Ascending aorta (tissue), 2 donors: ENCODE results near the gene CFAP45. TPM values are rescaled to one million over a fixed set of nuclear protein-coding genes. Genes with fewer than 3 reads are reported as not detected.

Experiments
- DNase-seq, 2 donors: peaks; one replicate each; pipeline ENCODE4 v3.0.0-alpha.2; 2019; ENCODE audit warnings: low spot score in 2 of 2
- H3K27ac ChIP-seq, 2 donors: fragments of 200-600 bp; sonication (generic); one replicate each; pipeline ENCODE4 v1.5.1; 2016 to 2017; ENCODE audit warnings: mild to moderate bottlenecking in 1 of 2
- H3K27me3 ChIP-seq: fragments of 200-600 bp; sonication (generic); one replicate; pipeline ENCODE4 v1.5.1; 2017
- H3K36me3 ChIP-seq, 2 donors: fragments of 200-600 bp; sonication (generic); one replicate each; pipeline ENCODE4 v1.5.1; 2016
- H3K4me1 ChIP-seq, 2 donors: fragments of 200-600 bp; sonication (generic); one replicate each; pipeline ENCODE4 v1.5.1; 2016 to 2017; ENCODE audit warnings: mild to moderate bottlenecking in 1 of 2
- H3K4me3 ChIP-seq, 2 donors: fragments of 200-600 bp; sonication (generic); one replicate each; pipeline ENCODE4 v1.5.1; 2016 to 2017; ENCODE audit warnings: mild to moderate bottlenecking in 1 of 2
- H3K9me3 ChIP-seq, 2 donors: fragments of 200-600 bp; sonication (generic); one replicate each; pipeline ENCODE4 v1.5.1; 2016
- intact Hi-C: fragments of 100-400 bp; cut with DNase I; formaldehyde crosslinking; loops from one replicate; pipeline ENCODE4 v1.15.1; 2023
- total RNA-seq: library from RNA; depleted of rRNA; stranded (reverse); fragments of >200 nt; gene quantifications from one replicate; pipeline ENCODE4 v1.1.0, GENCODE V29; 2016
- TF ChIP-seq, protein P1 (sequence below), 3 experiments: fragments of 200-600 bp in 2 of 3; fragments of 450-650 bp in 1 of 3; sonication (generic) in 2 of 3; IDR thresholded peaks; one replicate each; pipeline ENCODE4 v1.5.1; 2016 to 2019; ENCODE audit warnings: antibody characterized with exemption in 3 of 3, mild to moderate bottlenecking in 1 of 3, moderate library complexity in 1 of 3

CFAP45 gene
- total RNA-seq, 1 donor from 2014 or later, result not detected

DNA sequence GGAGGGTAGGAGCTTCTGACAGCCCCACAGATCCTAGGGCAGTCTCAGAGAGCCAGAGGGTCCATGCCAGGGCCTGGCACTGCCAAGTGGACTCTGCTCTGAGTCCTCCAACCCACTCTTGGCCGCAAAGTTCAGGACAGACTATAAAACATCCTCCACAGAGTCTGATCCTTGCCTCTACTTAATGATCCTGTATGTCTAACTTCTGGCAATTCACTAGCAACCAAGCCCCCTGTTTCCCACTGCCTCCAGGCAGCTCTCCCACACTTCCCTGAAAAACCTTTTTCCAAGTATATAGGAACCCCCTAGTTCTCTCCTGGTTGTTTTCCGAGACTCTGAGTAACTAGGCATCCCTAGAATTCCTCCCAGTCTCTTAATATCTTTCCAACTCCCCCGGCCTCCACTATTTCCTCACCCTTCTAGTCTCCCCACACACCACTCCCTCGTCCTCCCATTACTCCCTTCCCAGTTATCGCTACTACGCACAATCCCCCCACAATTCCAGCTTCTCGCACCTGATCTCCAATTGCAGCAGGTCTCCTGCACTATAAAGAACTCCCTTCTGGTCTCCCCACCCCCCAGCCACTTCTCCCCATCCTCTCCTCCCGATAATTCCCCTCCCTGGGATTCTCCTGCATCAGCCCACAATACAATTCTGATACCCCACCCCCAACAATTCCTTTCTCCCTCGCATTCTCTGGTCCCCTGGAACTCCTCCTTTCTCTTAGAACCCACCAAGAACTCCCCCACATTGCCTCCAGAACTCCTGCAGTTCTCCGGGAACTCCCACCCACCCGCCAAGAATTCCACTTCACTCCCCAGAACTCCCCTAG is 44.9 kb upstream of the CFAP45 start:
- no peak for DNase-seq
- H3K9me3 ChIP-seq, result no peaks in the 10 kb centered on the region
- H3K27ac ChIP-seq, result no peak overlapping the region
- H3K4me3 ChIP-seq, result peak overlapping the region; percentile 51 to 58
- no peaks in the 10 kb centered on the region for H3K36me3 ChIP-seq
- TF ChIP-seq, protein P1, sequence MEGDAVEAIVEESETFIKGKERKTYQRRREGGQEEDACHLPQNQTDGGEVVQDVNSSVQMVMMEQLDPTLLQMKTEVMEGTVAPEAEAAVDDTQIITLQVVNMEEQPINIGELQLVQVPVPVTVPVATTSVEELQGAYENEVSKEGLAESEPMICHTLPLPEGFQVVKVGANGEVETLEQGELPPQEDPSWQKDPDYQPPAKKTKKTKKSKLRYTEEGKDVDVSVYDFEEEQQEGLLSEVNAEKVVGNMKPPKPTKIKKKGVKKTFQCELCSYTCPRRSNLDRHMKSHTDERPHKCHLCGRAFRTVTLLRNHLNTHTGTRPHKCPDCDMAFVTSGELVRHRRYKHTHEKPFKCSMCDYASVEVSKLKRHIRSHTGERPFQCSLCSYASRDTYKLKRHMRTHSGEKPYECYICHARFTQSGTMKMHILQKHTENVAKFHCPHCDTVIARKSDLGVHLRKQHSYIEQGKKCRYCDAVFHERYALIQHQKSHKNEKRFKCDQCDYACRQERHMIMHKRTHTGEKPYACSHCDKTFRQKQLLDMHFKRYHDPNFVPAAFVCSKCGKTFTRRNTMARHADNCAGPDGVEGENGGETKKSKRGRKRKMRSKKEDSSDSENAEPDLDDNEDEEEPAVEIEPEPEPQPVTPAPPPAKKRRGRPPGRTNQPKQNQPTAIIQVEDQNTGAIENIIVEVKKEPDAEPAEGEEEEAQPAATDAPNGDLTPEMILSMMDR (IDR thresholded peaks at IDR 0.05), result no peak
- no peaks in the 10 kb centered on the region for H3K27me3 ChIP-seq
- intact Hi-C loops, result loop anchor here (2.0 to 5.0 kb wide), 2 partner anchors 148 to 164 kb away; partner anchors contain the start of gene DUSP23
- peaks cover 0 to 11% of the 10 kb centered on the region in 2 donors for H3K4me1 ChIP-seq

DNA sequence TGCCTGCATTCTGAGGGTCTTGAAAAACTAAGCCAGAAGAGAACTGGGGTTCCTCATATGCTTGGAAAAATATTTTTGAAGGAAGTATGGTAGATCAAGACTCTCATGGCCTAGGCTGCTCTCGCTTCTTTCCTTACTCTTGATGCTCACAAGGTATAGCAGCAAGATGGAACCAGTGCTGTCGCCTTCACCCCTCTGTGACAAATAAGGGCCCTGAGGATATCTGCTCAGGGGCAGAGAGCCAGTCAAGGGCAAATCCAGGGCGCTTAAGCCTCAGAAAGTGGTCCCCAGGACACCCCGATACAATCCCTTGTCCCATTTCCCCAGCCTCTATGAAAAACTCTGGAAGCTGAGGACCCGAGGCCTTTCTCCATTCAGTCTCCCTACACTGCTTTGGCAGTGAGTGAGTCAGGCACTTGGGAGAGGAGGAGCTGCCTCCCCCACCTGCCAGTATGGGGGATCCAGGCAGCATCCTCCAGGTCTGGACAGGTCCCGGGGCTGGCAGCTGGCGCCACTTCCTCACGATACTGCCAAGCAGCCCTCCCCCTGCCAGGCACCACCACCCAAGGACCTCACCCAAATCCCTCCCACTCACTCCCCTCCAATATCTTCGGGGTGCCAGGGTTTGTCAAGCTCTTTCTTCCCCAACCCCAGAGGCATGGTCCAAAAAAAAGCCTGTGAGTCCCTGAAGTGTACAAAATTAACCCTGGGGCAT is 44.1 kb upstream of the CFAP45 start:
- intact Hi-C loops, result loop anchor here (2.0 kb wide), 1 partner anchor 163 kb away; the partner anchor contains the start of gene DUSP23
- DNase-seq, result peak in 1 of 2 donors; percentile 27
- Histone ChIP-seq H3K4me1 (peaks cover 0 to 11% of the 10 kb centered on the region in 2 donors), H3K36me3 (no peaks in the 10 kb centered on the region), H3K27ac (no peak overlapping the region), H3K4me3 (no peak overlapping the region), H3K27me3 (no peaks in the 10 kb centered on the region), H3K9me3 (no peaks in the 10 kb centered on the region)
- TF ChIP-seq, protein P1 (IDR thresholded peaks at IDR 0.05), result no peak

DNA sequence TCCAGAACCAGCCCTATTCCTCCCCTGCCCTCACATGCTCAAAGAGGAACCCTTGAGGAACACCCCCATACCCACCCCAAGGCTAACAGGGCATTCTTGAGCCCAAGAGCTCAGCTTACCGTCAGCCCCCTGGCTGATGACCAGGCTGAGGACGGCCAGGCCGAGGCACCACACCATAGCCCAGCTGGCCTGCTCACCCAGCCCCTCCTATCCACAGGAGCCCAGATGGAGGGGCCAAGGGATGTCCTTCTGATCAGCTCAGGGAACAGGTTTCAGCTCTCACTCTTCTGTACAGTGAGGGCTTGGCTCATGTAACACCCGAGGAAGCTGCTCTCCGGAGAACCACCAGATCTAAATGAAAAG is 43.3 kb upstream of the CFAP45 start:
- TF ChIP-seq, protein P1 (IDR thresholded peaks at IDR 0.05), result no peak
- no peaks in the 10 kb centered on the region for H3K27me3 ChIP-seq
- no peak overlapping the region for H3K4me3 ChIP-seq
- H3K36me3 ChIP-seq, result no peaks in the 10 kb centered on the region
- peaks cover 0 to 11% of the 10 kb centered on the region in 2 donors for H3K4me1 ChIP-seq
- no peak overlapping the region for H3K27ac ChIP-seq
- H3K9me3 ChIP-seq, result no peaks in the 10 kb centered on the region
- intact Hi-C loops, result no loop called here
- no peak for DNase-seq

DNA sequence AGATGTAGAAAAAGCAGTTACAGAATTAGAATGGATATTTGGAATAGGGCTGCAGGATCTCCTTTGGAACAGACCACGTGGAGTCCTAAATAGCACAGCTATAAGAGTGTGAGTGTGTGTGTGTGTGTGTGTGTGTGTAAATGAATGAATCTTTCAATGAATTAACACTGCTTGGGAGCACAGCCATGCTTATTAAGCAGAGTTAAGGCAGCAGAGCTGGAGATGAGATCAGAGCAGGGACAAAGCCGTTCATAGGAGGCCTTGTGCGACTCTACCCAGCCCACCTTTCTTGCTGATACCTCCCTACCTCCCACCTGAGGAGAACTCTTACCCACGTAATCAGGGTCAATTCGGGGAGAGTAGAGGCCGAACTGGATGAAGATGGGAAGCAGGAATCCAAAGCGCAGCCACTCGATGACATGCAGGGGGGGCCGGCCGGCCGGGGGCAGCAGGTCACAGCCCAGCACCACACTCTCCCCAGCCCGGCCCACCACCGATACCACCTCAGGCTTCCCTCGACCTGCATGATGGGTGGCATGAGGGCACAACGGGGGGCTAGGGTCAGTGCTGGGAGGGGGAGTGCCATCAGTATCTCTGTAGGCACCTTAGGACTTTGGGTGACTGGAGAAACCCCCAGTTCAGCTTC is 42.8 kb upstream of the CFAP45 start:
- Histone ChIP-seq H3K27ac (no peak overlapping the region), H3K36me3 (no peaks in the 10 kb centered on the region), H3K4me3 (no peak overlapping the region), H3K9me3 (no peaks in the 10 kb centered on the region), H3K4me1 (peaks cover 0 to 11% of the 10 kb centered on the region in 2 donors), H3K27me3 (no peaks in the 10 kb centered on the region)
- TF ChIP-seq, protein P1 (IDR thresholded peaks at IDR 0.05), result no peak
- intact Hi-C loops, result no loop called here
- DNase-seq, result no peak

DNA sequence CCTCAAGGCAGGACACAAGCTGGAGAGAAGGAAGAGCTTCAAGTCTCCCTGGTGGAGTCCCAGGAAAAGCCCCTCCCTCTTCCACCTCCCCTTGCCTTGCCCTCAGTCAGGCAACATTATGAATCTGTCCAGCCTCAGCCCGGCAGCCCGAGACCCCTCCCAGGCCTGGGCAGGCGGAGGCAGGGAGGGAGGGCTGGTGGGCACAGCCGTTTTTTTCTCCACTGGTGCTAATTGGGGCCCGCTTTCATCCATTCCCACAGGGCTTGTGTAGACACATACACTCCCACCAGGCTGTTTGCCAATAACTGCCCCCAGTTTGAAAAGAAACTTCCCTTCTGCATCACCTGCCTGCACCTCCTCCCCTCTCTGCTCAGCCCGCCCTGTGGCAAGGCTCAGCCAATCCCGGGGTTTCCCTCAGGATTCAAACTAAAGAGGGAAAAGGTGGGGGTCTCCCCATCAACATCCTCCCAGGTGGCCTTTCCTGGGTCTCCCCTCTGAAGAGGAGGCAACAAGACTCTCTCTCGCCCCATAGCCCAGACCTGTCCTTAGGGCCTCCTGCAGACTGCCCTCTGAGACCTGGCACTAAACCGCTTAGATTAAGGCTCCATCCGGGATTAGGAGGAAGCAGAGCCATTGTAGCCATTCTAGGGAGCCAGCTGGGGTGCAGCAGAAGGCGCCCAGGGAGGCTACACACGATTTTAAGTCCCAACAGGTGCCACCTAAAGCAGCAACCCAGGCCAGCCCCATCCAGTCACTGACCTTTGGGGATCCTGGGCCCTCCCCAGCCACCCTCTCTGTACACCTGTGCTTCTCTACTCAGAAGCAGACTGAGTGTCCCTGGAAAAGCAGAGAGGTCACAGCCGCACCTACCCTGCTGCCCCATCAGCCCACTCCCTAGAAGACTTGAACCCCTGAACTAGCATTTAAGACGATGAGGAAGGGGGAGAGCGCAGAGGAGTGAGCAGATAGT is 41.9 kb upstream of the CFAP45 start:
- DNase-seq, result peak in 1 of 2 donors; percentile 3
- intact Hi-C loops, result no loop called here
- peaks cover 0 to 11% of the 10 kb centered on the region in 2 donors for H3K4me1 ChIP-seq
- H3K9me3 ChIP-seq, result no peaks in the 10 kb centered on the region
- no peaks in the 10 kb centered on the region for H3K36me3 ChIP-seq
- no peak overlapping the region for H3K4me3 ChIP-seq
- no peak overlapping the region for H3K27ac ChIP-seq
- no peaks in the 10 kb centered on the region for H3K27me3 ChIP-seq
- TF ChIP-seq, protein P1 (IDR thresholded peaks at IDR 0.05), result no peak
